Activated T-cell treated with anti-CD3 and anti-CD28 coated beads for 1 hour (primary cell): ENCODE measurements around the gene LIN52.

Experiments used
- DNase-seq: peaks from one replicate; pipeline ENCODE4 v3.0.0-alpha.2; 2020; ENCODE audit warnings: low read depth

Gene LIN52

GRCh38 chr14:74084277-74085046, at the start of gene LIN52, which contains the start of gene ALDH6A1:
TSS of gene LIN52 (plus strand) at chr14:74084956. CDS start at chr14:74084975, 19 bp downstream.
TSS of gene ALDH6A1 (minus strand) at chr14:74084453. CDS start at chr14:74084394, 59 bp downstream.
- DNase-seq, result peak; percentile 100

DNA sequence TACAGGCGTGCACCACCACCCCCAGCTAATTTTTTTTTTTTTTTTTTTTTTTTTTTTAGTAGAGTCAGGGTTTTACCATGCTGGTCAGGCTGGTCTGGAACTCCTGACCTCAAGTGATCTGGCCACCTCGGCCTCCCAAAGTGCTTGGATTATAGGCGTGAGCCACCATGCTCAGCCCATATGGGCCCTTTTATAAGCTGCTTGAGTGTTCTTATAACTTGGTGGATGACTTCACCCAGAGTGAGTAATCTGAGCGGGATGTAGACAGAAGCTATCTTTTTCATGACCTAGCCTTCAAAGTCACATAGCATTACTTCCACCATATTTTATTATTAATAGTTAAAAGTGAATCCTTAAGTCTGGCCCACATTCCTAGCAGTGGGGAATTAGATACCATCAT, 49.2 kb upstream of the LIN52 start:
- no peak for DNase-seq

DNA sequence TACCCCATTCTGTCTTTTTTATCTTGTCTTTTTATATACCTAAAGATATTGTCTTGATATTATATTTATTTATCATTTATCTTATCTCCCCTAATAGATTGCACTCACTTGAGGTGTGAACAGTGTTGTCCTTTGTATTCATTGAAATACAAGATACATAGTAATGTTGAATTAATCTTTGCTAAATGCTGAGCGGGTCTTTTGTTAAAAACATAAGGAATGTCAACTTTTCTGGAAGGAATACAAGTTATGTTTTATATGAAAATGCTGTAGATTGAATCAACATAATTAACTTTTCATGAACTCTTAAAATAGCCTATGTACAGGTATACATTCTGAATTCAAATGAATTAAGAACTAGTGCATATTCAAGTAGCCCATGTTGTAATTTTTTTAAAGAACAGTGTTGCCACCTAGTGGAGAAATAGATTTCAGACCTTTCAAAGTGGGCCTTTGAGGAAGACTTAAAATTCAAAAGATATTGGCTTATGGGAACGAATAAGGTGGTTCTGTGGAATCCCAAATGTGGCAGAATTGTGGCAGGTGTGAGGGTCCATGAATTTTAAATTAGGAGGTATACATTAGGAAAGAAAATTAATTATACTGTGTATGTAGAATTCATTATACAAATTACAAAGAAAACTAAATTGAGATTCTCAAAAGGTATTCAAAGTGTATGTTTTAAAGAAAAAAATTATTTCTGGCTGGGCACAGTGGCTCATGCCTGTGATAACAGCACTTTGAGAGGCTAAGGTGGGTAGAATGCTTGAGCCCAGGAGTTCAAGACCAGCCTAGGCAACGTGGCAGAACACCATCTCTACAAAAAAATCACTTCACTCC, 46.5 kb upstream of the LIN52 start:
- DNase-seq, result no peak

DNA sequence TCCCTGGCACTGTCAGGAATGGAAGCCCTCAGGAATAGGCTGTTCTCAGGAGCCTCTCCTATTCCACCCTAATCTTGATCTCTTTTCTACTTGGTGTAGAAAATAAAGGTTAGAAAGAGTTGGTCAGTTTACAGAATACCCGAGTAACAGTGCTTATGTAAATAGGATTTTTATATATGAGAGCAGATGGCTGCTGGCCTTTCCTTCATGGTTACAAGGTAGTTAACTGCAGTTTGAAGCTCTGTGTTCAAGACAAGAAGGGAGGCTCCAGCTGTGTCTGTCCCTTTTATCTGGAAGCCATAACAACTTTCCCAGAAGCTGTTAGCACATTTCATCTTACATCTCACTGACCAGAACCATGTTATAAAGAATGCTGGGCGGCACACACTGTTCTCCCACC, 42.5 kb upstream of the LIN52 start:
- no peak for DNase-seq

GRCh38 chr14:74045522-74045921, 39.2 kb upstream of the LIN52 start:
- DNase-seq, result no peak

DNA sequence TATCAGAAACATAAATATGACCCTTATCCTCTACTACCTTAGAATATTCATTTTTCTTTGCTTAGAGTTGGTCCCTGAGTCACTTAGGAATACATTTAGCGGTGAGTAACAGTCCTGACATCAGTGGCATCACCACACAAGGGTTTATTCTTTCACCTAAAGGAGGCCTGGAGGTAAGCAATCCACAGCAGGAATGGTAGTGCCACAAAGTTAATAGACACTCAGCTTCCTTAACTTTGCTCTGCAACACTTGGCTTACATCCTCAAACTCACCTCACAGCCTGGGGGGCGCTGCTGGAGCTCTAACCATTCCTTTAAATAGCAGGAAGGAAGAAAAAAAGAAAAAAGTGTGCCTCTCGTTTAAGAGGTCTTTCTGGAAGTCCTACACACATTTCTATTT, 36.5 kb upstream of the LIN52 start:
- DNase-seq, result no peak

- DNase-seq, result no peak
These were observed 34.8 kb upstream of the LIN52 start for GRCh38 chr14:74049876-74050495.

DNA sequence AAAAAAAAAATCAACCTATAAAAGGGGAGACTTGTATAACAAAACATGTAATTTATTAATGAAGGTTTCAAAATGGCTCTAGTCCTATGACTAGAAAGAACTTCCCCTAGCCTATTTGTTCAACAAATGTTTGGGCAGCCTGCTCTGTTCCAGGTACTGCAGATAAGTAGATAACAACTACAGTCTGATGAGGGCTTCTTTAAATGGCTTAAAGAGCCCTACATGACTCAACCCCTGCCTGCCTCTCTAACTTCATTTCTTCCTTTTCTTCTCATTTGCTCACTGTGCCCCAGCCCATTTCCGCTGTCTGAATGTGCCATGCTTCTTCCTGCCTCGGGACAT, 22.0 kb upstream of the LIN52 start:
- DNase-seq, result no peak

- no peak for DNase-seq
These were observed 20.3 kb upstream of the LIN52 start for GRCh38 chr14:74064426-74064825.

- no peak for DNase-seq
These were observed 19.9 kb upstream of the LIN52 start for GRCh38 chr14:74064883-74065282.

- DNase-seq, result no peak
These were observed 18.8 kb upstream of the LIN52 start for GRCh38 chr14:74065746-74066575.

- DNase-seq, result no peak
These were observed 7.4 kb upstream of the LIN52 start for GRCh38 chr14:74077401-74077800.

DNA sequence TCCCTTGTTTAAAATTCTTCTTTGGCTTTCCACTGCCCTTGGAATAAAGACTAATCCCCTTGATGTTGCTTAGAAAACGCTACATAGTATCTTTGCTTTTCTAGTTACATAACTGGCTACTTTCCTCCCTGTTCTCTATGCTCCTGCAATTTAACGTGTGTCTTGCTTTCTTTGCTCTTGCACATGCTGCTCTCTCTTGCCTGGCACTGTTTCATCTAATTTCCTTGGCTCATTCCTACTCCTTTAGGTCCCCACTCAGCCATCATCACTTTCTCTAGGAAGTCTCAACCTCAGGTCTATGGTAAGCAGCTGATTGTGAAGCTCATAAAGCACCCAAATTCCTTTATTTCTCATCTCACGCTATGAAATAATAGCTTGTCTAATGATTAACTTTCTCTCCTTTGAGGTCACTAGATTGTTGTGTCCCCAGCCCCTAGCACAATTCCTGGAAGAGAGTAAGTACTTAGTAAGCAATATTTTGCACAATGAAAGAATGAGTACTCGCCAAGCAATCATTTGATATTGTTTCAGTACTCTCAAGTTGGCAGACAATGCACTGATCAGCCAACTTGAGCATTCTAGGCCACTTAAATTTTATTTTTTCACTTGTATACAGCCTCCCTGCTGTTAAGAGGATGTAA, 3.8 kb upstream of the LIN52 start:
- DNase-seq, result no peak

DNA sequence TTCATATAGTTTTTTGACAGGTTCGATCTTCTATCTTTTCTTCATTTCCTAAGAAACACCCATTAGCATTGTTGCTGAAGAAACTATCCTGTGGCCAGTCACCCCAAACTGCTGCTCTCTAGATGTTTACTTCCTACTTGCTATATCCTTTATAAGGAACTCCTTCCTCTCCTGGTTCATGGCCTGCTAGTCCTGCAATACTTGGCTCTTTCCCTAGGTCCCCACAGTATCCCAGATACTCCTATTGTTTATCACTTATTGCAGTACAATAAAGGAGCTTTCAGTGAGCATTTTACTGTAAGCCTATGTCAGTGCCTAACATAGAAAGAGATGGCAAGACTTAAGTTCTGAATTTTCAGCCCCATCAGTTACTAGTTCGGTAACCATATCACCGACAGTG, 3.3 kb upstream of the LIN52 start:
- no peak for DNase-seq

- DNase-seq, result no peak
These were observed 1.6 kb upstream of the LIN52 start for GRCh38 chr14:74083161-74083560.

GRCh38 chr14:74083784-74084276, 926 bp upstream of the LIN52 start:
- DNase-seq, result no peak

GRCh38 chr14:74085047-74085637, 386 bp downstream of the LIN52 start:
- DNase-seq, result no peak

DNA sequence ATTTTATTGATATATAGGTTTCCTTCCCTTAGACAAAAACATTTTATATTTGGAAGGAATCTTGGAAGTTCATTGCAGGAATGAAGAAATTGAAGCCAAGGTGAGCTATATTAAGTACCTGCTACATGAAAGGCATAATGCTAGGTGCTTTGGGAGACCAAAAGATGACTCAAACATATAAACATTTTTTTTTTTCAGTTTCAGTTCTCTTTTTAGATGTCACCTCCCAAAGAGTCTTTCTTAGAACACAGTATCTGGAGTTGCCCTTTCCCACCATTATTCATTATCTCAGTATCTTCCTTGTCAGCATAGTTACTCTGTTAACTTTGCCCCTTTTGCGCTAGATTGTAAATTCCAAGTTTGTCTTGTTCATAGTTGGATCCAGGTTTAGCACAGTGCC, 1.1 kb downstream of the LIN52 start:
- DNase-seq, result no peak

GRCh38 chr14:74089251-74090020, 4.7 kb downstream of the LIN52 start:
- DNase-seq, result no peak

GRCh38 chr14:74105381-74105780, 20.6 kb downstream of the LIN52 start:
- no peak for DNase-seq
